Kidney epithelial cell (primary cell): Measurements from ENCODE around the gene NACC2. TPM values are rescaled to one million over a fixed set of nuclear protein-coding genes. Genes with fewer than 3 reads are reported as not detected.

Source experiments
- DNase-seq: peaks from one replicate; pipeline ENCODE4 v3.0.0-alpha.2; 2010; ENCODE audit warnings: low read depth
- H3K27me3 ChIP-seq: 2 replicates; pipeline ENCODE4 v1.6.0; 2011; ENCODE audit warnings: low read length; ENCODE audit not compliant: control insufficient read depth, insufficient read depth
- H3K36me3 ChIP-seq: 2 replicates; pipeline ENCODE4 v1.5.1; 2011; ENCODE audit warnings: low read length; ENCODE audit not compliant: control insufficient read depth, insufficient read depth
- H3K4me3 ChIP-seq: 2 replicates; pipeline ENCODE4 v1.5.1; 2011; ENCODE audit warnings: low read depth, mild to moderate bottlenecking, control low read depth, low read length
- CTCF ChIP-seq: IDR thresholded peaks from 2 replicates; pipeline ENCODE4 v1.5.1; 2011; ENCODE audit warnings: mild to moderate bottlenecking, moderate library complexity, low read length, control low read depth, inconsistent platforms; ENCODE audit not compliant: insufficient read depth, poor library complexity, severe bottlenecking
- total RNA-seq: library from RNA; depleted of rRNA; stranded (reverse); fragments of >200 nt; gene quantifications from 2 replicates; pipeline ENCODE4 v1.2.3, GENCODE V29; 2015

The NACC2 gene
- total RNA-seq, 1 donor from 2014 or later: 26.0 TPM

- H3K36me3 ChIP-seq: no peaks in the 10 kb centered on the region
Measured at GRCh38 chr9:135958485-135958884, 136.6 kb downstream of the NACC2 start.

GRCh38 chr9:135957431-135957830 is 137.7 kb downstream of the NACC2 start:
- DNase-seq: no peak

More at GRCh38 chr9:135958485-135958884, 136.6 kb downstream of the NACC2 start:
- TF ChIP-seq CTCF: no peak
- H3K27me3 ChIP-seq: no peaks in the 10 kb centered on the region
- DNase-seq: no peak
- H3K4me3 ChIP-seq: no peak overlapping the region

GRCh38 chr9:135956802-135957174 is 138.3 kb downstream of the NACC2 start:
- TF ChIP-seq CTCF: no peak
- H3K27me3 ChIP-seq: no peaks in the 10 kb centered on the region
- DNase-seq: no peak
- H3K4me3 ChIP-seq: no peak overlapping the region
- H3K36me3 ChIP-seq: no peaks in the 10 kb centered on the region

More at GRCh38 chr9:135957431-135957830, 137.7 kb downstream of the NACC2 start:
- Histone ChIP-seq H3K4me3 (no peak overlapping the region), H3K27me3 (no peaks in the 10 kb centered on the region), H3K36me3 (no peaks in the 10 kb centered on the region)
- TF ChIP-seq CTCF: no peak

Other genes with a start within 250 kb of the NACC2 start
- 70.4 and 73.3 TPM in 2 replicates for gene CAMSAP1, start 187.7 kb downstream of the NACC2 start, total RNA-seq
- gene UBAC1, start 133.9 kb downstream of the NACC2 start, total RNA-seq: 42.6 and 45.7 TPM in 2 replicates
- gene TMEM250, start 23.6 kb upstream of the NACC2 start, total RNA-seq: 60.3 and 64.8 TPM in 2 replicates
- gene LHX3, start 109.8 kb upstream of the NACC2 start, total RNA-seq: not detected in 2 replicates
- gene QSOX2, start 150.5 kb upstream of the NACC2 start, total RNA-seq: 17.3 and 19.2 TPM in 2 replicates
- under 0.01 and 0.04 TPM in 2 replicates for gene CCDC187, start 208.8 kb upstream of the NACC2 start, total RNA-seq
- gene GPSM1, start 232.2 kb upstream of the NACC2 start, total RNA-seq: 31.8 and 41.3 TPM in 2 replicates